HG03439 (cell line): ENCODE measurements around the gene ACD.
A peak's percentile ranks its signal among the peaks of the same experiment; 100 is the strongest.

ENCODE experiments used
- ATAC-seq: cut with Tn5 transposase; IDR thresholded peaks from one replicate; pipeline ENCODE4 v1.9.1; 2021; ENCODE audit warnings: mild to moderate bottlenecking, moderate library complexity; ENCODE audit not compliant: unreplicated experiment

ACD gene

GRCh38 chr16:67662653-67663010, 2.6 kb upstream of the ACD start:
- no peak for ATAC-seq

- no peak for ATAC-seq
Measured at GRCh38 chr16:67661886-67662652, 2.0 kb upstream of the ACD start.

GRCh38 chr16:67661101-67661761, 1.2 kb upstream of the ACD start:
- ATAC-seq, result no peak

- ATAC-seq, result peak; percentile 77
Measured at GRCh38 chr16:67660564-67661028, 536 bp upstream of the ACD start, which contains the start of gene PARD6A. Gene PARD6A, plus strand, starts transcription at chr16:67660960. Its CDS starts 79 bp downstream, at chr16:67661039.

- ATAC-seq, result no peak
Measured at GRCh38 chr16:67658849-67659674, 998 bp downstream of the ACD start.

GRCh38 chr16:67657751-67658518, 2.1 kb downstream of the ACD start:
- no peak for ATAC-seq

- ATAC-seq, result no peak
Measured at GRCh38 chr16:67657017-67657608, 2.9 kb downstream of the ACD start.

GRCh38 chr16:67656344-67657016, 3.6 kb downstream of the ACD start:
- ATAC-seq, result no peak

GRCh38 chr16:67655363-67655762, 4.7 kb downstream of the ACD start:
- no peak for ATAC-seq

GRCh38 chr16:67654403-67654911, 5.6 kb downstream of the ACD start:
- ATAC-seq, result no peak

- ATAC-seq, result no peak
Measured at GRCh38 chr16:67653789-67654402, 6.2 kb downstream of the ACD start.

- ATAC-seq, result no peak
Measured at GRCh38 chr16:67653128-67653788, 6.8 kb downstream of the ACD start.

GRCh38 chr16:67652578-67653127, 7.4 kb downstream of the ACD start:
- no peak for ATAC-seq

- no peak for ATAC-seq
Measured at GRCh38 chr16:67651847-67652246, 8.2 kb downstream of the ACD start.

- no peak for ATAC-seq
Measured at GRCh38 chr16:67651039-67651438, 9.0 kb downstream of the ACD start.

- no peak for ATAC-seq
Measured at GRCh38 chr16:67650023-67650422, 10.0 kb downstream of the ACD start.

GRCh38 chr16:67649494-67649931, 10.5 kb downstream of the ACD start:
- no peak for ATAC-seq

- no peak for ATAC-seq
Measured at GRCh38 chr16:67648764-67649407, 11.2 kb downstream of the ACD start.
